ENCODE results near the gene MRPL48. TPM values are rescaled to one million over a fixed set of nuclear protein-coding genes. Genes with fewer than 3 reads are reported as not detected.
A peak's percentile ranks its signal among the peaks of the same experiment; 100 is the strongest.
"Not testable (repeated sequence)": the region's sequence is repeated elsewhere in the genome, so short reads cannot be mapped to it uniquely, and the experiment has no call there.

MRPL48 gene
- total and polyA plus RNA-seq, 2 donors from 2014 or later = 27.5 to 79.3 TPM

DNA sequence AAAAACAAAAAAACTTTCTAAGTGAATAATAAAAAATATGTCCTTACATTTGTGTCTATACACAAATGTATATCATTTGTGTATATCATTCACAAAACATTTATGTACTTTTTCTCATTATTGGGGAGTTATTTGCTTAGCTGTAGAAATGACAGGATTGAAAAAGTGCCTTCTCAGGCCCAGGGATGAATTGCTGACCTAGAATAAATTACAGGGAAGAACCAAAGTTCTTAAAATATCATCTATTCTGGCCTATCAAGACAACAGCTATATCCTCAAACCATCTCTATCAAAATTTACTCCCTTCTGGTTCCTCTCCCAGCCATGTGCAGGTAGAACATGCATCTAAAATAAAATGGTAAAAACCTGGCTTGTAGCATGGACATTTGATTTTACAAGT lies 24.9 kb upstream of the MRPL48 start:
- no peaks in the 10 kb centered on the region for H3K36me3 ChIP-seq (ENCODE audit: control insufficient read depth in 2 of 3, insufficient read depth in 3 of 3, low read length in 3 of 3)
- peaks cover 5 to 14% (median 6%) of the 10 kb centered on the region in 3 donors for H3K4me1 ChIP-seq (ENCODE audit: control insufficient read depth in 2 of 3, insufficient read depth in 2 of 3, low read depth in 1 of 3, low read length in 3 of 3)
- TF ChIP-seq, protein P1, sequence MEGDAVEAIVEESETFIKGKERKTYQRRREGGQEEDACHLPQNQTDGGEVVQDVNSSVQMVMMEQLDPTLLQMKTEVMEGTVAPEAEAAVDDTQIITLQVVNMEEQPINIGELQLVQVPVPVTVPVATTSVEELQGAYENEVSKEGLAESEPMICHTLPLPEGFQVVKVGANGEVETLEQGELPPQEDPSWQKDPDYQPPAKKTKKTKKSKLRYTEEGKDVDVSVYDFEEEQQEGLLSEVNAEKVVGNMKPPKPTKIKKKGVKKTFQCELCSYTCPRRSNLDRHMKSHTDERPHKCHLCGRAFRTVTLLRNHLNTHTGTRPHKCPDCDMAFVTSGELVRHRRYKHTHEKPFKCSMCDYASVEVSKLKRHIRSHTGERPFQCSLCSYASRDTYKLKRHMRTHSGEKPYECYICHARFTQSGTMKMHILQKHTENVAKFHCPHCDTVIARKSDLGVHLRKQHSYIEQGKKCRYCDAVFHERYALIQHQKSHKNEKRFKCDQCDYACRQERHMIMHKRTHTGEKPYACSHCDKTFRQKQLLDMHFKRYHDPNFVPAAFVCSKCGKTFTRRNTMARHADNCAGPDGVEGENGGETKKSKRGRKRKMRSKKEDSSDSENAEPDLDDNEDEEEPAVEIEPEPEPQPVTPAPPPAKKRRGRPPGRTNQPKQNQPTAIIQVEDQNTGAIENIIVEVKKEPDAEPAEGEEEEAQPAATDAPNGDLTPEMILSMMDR (IDR thresholded peaks at IDR 0.05; ENCODE audit: borderline replicate concordance, extremely low read depth, insufficient read depth) = no peak
- intact Hi-C loops (cut with DNase I) = no loop called here
- H3K4me3 ChIP-seq (ENCODE audit: low read length in 3 of 3) = no peak overlapping the region
- no peak overlapping the region for H3K9ac ChIP-seq (ENCODE audit: low read length in 3 of 3)
- FAIRE-seq (no peak), DNase-seq (no peak)
- H3K27me3 ChIP-seq (ENCODE audit: control insufficient read depth, insufficient read depth, low read length) = no peaks in the 10 kb centered on the region
- H3K27ac ChIP-seq (ENCODE audit: low read depth in 2 of 2, low read length in 2 of 2) = no peak overlapping the region
- H3K9me3 ChIP-seq (ENCODE audit: control insufficient read depth in 2 of 3, insufficient read depth in 1 of 3, low read length in 3 of 3) = no peaks in the 10 kb centered on the region

DNA sequence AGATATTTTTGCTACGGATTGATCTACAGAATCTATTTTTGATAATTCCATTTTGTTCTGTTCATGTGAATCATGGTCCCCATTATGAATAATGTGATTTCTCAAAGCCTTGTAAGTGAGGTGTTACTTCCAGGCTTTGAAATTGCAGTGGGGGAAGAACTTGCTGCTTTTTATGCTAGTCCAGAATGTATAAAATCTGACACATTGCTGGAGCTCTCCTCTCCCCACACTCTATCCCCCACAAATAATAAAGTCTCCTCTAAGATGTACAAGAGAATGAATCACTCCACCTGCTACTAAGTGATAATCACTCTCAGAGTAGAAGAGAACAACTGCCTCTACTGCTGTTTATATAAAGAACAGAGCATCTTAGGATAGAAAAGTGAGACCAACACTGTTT lies 20.9 kb upstream of the MRPL48 start:
- Histone ChIP-seq H3K4me1 (ENCODE audit: control insufficient read depth in 2 of 3, insufficient read depth in 2 of 3, low read depth in 1 of 3, low read length in 3 of 3) (no peaks in the 10 kb centered on the region), H3K9ac (ENCODE audit: low read length in 3 of 3) (no peak overlapping the region), H3K27ac (ENCODE audit: low read depth in 2 of 2, low read length in 2 of 2) (no peak overlapping the region), H3K4me3 (ENCODE audit: low read length in 3 of 3) (no peak overlapping the region), H3K36me3 (ENCODE audit: control insufficient read depth in 2 of 3, insufficient read depth in 3 of 3, low read length in 3 of 3) (no peaks in the 10 kb centered on the region), H3K9me3 (ENCODE audit: control insufficient read depth in 2 of 3, insufficient read depth in 1 of 3, low read length in 3 of 3) (no peaks in the 10 kb centered on the region), H3K27me3 (ENCODE audit: control insufficient read depth, insufficient read depth, low read length) (no peaks in the 10 kb centered on the region)
- DNase-seq = no peak
- intact Hi-C loops (cut with DNase I) = no loop called here
- no peak for FAIRE-seq
- TF ChIP-seq, protein P1 (IDR thresholded peaks at IDR 0.05; ENCODE audit: borderline replicate concordance, extremely low read depth, insufficient read depth) = no peak

- DNase-seq; H3K9ac ChIP-seq (ENCODE audit: low read length in 3 of 3); H3K4me1 ChIP-seq (ENCODE audit: control insufficient read depth in 2 of 3, insufficient read depth in 2 of 3, low read depth in 1 of 3, low read length in 3 of 3); FAIRE-seq; H3K27me3 ChIP-seq (ENCODE audit: control insufficient read depth, insufficient read depth, low read length); H3K27ac ChIP-seq (ENCODE audit: low read depth in 2 of 2, low read length in 2 of 2); H3K4me3 ChIP-seq (ENCODE audit: low read length in 3 of 3); H3K36me3 ChIP-seq (ENCODE audit: control insufficient read depth in 2 of 3, insufficient read depth in 3 of 3, low read length in 3 of 3); intact Hi-C loops (cut with DNase I); H3K9me3 ChIP-seq (ENCODE audit: control insufficient read depth in 2 of 3, insufficient read depth in 1 of 3, low read length in 3 of 3): not testable (repeated sequence)
Measured at GRCh38 chr11:73770811-73771210, 16.9 kb upstream of the MRPL48 start.

GRCh38 chr11:73779084-73779902 lies 8.4 kb upstream of the MRPL48 start:
- TF ChIP-seq, protein P1 (IDR thresholded peaks at IDR 0.05; ENCODE audit: borderline replicate concordance, extremely low read depth, insufficient read depth) = no peak
- Histone ChIP-seq H3K27me3 (ENCODE audit: control insufficient read depth, insufficient read depth, low read length) (no peaks in the 10 kb centered on the region), H3K36me3 (ENCODE audit: control insufficient read depth in 2 of 3, insufficient read depth in 3 of 3, low read length in 3 of 3) (no peaks in the 10 kb centered on the region), H3K9me3 (ENCODE audit: control insufficient read depth in 2 of 3, insufficient read depth in 1 of 3, low read length in 3 of 3) (no peaks in the 10 kb centered on the region), H3K9ac (ENCODE audit: low read length in 3 of 3) (peak overlapping the region; percentile 38 to 88 (median 67)), H3K27ac (ENCODE audit: low read depth in 2 of 2, low read length in 2 of 2) (peak overlapping the region; percentile 84 to 98), H3K4me3 (ENCODE audit: low read length in 3 of 3) (peak overlapping the region; percentile 76 to 85 (median 82)), H3K4me1 (ENCODE audit: control insufficient read depth in 2 of 3, insufficient read depth in 2 of 3, low read depth in 1 of 3, low read length in 3 of 3) (peaks cover 0 to 4% (median 0%) of the 10 kb centered on the region in 3 donors)
- peak; percentile 99 for DNase-seq
- intact Hi-C loops (cut with DNase I) = no loop called here
- FAIRE-seq = peak; percentile 92
